HG03565 (cell line): ENCODE results near the gene CCDC34.

Experiments used
- ATAC-seq: cut with Tn5 transposase; IDR thresholded peaks from one replicate; pipeline ENCODE4 v1.9.1; 2021; ENCODE audit warnings: mild to moderate bottlenecking, moderate library complexity; ENCODE audit not compliant: unreplicated experiment

Gene CCDC34

DNA sequence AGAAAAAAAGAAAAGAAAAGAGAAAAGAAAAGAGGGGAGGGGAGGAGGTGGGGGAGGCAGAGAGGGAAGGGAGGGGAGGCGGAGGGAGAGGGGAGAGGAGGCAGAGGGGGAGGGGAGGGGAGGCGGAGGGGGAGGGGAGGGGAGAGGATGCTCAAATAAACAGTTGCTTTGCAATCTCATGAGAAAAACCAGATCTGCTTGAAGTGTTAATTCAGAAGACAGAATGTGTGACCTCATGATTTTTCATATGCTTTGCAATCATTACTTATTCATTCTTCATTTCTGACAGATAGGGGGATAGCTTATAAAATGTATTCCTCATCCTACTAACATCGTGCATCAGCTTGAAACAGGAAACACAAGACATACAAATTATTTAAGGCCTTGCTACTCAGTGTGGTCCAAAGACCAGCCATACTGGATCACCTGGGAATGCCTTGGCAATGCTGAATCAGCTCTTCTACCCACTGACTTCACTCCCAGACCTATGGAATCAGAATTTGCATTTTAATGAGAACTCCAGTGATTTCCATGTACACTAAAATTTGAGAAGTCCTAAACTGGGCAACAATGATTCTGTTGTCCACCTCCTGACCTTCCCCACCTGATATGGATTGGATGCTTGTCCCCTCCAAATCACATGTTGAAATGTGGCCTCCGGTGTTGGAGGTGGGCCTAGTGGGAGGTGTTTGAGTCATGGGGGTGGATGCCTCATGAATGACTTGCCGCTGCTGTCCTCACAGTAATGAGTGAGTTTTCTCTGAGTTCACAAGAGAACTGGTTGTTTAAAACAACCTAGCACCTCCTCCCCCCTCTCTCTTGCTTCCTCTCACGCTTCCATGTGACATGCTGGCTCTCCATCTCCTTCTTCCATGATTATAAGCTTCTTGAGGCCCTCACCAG is 69.2 kb downstream of the CCDC34 start:
- ATAC-seq, result no peak

DNA sequence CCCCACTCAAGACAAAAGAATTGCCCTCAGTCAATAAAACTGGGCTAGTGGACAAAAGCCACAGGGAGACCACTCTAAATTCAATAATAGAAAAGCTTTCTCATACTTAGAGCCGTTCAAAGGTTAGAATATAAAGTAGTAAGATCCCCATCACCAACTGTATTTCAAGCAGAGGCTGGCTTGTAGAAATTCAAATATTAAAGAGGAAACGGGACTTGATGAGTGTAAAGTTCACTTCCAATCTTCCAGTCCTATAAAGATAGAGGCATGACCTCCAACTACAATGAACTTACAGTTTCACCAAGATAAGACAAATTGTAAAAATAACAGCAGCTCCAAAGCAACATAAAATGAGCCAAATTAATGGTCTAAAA is 70.4 kb downstream of the CCDC34 start:
- ATAC-seq, result no peak

DNA sequence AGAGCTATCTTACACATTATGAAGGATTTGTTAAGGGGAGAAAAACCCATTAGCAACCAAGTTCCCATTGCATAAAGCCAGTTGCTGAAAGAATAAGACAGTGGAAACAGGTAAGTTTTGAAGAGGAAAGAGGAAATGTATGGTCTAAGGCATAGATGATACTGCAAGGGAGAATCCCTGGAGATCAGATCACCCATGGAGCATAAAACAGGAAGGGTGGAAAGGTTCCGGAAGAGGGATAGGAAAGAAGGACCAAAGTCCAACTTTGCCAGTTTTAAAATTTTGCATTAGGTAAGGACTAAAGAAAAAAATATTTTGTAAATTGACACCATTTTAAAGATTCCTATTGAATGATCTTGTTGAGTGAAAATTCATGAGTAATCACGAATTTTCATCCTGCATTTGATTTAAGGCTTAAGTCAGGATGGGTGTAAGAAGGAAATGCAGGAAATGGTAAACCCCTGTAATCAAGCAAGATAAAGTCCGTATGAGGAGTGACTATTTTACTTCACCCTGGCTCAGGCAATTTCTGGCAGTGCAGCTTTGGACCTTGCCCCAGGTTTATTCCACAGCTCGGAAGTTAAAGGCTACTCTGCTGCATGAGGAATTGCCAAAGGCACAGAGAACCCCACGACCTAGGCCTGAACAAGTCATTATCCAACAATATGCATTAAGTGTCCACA is 70.9 kb downstream of the CCDC34 start:
- ATAC-seq, result no peak

DNA sequence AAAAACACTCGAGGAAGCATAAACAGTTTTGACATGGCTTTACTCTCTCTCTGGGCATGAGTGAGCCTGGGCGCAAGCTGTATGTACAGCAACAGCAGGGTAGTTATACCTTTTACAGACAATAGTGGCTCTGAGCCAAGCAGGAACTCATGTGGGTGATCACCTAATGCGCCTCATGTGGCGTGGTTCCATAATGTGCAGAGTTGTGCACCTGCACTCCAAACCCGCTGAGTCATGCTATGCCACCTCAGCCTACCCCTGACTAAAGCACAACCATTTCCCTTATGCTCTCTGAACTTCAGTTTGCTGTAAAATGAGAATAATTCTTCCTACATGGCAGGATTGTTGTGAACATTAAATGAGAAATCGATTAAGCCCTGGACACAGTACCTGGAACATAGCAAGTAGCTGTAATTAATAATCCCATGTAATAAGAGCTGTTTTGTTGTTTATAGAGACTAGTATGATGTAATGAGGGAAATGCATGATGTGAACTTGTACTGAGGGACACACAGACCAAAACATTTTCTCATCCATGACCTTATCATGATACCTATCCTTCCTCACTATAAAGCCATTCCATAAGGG is 71.6 kb downstream of the CCDC34 start:
- no peak for ATAC-seq

DNA sequence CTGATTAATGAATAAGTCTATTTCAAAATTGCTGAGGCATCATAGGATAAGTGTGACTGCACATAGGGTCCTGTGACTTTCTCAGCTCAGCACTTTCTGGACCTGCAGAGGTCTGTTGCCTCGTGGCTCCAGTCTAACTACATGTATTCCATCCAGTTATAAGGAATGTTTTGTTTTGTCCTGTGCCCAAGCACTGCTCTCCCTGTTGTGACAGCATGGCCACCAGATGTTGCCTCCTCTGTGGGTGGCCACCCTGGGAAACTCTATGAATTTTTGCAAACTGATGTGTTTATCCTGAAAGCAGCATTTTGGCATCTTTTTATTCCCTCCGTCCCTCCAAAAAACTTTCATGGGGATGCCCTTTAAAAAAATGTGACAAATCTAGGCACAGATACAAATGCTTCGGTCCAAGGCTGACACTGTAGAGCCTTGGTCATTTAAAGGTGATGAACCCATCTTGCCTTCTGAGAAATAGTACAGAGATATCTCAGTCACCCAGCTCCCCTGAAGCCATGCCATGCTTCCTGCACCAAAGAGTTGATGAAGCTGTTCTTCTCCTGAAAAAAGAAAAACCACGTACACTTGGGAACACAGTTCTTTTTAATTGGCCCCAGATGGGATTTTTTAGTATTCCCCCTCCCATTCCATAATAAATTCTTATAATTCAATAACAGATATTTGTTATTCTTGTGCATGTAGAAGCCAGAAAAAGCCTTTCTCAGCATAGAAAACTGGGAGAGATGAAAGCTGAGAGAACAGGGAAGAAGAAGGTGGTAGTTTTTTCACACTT is 72.6 kb downstream of the CCDC34 start:
- ATAC-seq, result no peak
